Fibroblast of the aortic adventitia (primary cell): Measurements from ENCODE around the gene ZNRF1. TPM values are rescaled to one million over a fixed set of nuclear protein-coding genes. Genes with fewer than 3 reads are reported as not detected.
"Not testable (repeated sequence)": the region's sequence is repeated elsewhere in the genome, so short reads cannot be mapped to it uniquely, and the experiment has no call there.

ENCODE experiments used
- DNase-seq: peaks from one replicate; pipeline ENCODE4 v3.0.0-alpha.2; 2010; ENCODE audit warnings: low read depth
- H3K4me3 ChIP-seq: 2 replicates; pipeline ENCODE4 v1.5.1; 2011; ENCODE audit warnings: low read depth, mild to moderate bottlenecking, control low read depth, low read length, moderate library complexity
- total RNA-seq: library from RNA; depleted of rRNA; stranded (reverse); fragments of >200 nt; gene quantifications from 2 replicates; pipeline ENCODE4 v1.2.3, GENCODE V29; 2012; ENCODE audit warnings: low replicate concordance
- TF ChIP-seq, protein P1 (sequence below): IDR thresholded peaks from 2 replicates; pipeline ENCODE4 v1.5.1; 2011; ENCODE audit warnings: mild to moderate bottlenecking, low read length, control low read depth, inconsistent platforms; ENCODE audit not compliant: insufficient read depth

Gene ZNRF1
- total RNA-seq, 1 donor, result 14.5 TPM

GRCh38 chr16:74973304-74973703 lies 25.5 kb upstream of the ZNRF1 start:
- TF ChIP-seq, protein P1, sequence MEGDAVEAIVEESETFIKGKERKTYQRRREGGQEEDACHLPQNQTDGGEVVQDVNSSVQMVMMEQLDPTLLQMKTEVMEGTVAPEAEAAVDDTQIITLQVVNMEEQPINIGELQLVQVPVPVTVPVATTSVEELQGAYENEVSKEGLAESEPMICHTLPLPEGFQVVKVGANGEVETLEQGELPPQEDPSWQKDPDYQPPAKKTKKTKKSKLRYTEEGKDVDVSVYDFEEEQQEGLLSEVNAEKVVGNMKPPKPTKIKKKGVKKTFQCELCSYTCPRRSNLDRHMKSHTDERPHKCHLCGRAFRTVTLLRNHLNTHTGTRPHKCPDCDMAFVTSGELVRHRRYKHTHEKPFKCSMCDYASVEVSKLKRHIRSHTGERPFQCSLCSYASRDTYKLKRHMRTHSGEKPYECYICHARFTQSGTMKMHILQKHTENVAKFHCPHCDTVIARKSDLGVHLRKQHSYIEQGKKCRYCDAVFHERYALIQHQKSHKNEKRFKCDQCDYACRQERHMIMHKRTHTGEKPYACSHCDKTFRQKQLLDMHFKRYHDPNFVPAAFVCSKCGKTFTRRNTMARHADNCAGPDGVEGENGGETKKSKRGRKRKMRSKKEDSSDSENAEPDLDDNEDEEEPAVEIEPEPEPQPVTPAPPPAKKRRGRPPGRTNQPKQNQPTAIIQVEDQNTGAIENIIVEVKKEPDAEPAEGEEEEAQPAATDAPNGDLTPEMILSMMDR, result no peak

DNA sequence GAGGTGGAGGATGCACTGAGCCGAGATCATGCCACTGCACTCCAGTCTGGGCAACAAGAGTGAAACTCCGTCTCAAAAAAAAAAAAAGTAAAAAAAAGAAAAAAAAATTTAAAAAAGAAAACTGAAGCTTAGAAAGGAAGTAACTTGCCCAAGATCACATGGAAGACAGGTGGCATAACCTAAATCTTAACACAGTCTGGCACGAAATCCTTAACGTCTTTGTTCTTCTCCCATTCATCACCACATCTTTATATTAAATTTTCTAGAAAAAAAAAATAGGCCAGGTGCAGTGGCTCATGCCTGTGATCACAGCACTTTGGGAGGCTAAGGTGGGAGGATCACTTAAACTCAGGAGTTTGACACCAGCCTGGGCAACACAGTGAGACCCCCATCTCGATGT lies 23.2 kb upstream of the ZNRF1 start:
- DNase-seq, result no peak
- H3K4me3 ChIP-seq, result no peak overlapping the region
- TF ChIP-seq, protein P1, result no peak

More at GRCh38 chr16:74973304-74973703, 25.5 kb upstream of the ZNRF1 start:
- H3K4me3 ChIP-seq, result no peak overlapping the region
- DNase-seq, result no peak

- no peak for DNase-seq
- no peak overlapping the region for H3K4me3 ChIP-seq
- TF ChIP-seq, protein P1, result no peak
Observed at GRCh38 chr16:74982256-74982655, 16.6 kb upstream of the ZNRF1 start.

DNA sequence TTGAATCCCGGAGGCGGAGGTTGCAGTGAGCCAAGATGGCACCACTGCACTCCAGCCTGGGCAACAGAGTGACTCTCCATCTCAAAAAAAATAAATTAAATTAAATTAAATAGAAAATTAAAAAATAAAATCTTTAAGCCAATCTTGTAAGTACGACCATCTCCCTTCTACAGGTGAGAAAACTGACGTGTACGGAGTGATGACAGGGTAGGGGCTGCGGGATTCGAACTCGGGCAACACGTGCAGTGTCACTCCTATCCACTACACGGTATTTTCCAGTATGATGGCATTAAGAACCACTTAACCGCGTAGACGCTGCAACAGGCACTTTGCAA lies 14.7 kb upstream of the ZNRF1 start:
- no peak for DNase-seq
- H3K4me3 ChIP-seq, result peak overlapping the region; percentile 98
- TF ChIP-seq, protein P1, result no peak

GRCh38 chr16:74984529-74985296 lies 14.1 kb upstream of the ZNRF1 start, which contains the start of gene WDR59:
Gene WDR59 (minus strand): TSS chr16:74985123. CDS start chr16:74985017, 106 bp downstream.
- peak; percentile 98 for DNase-seq
- TF ChIP-seq, protein P1, result no peak
- H3K4me3 ChIP-seq, result peak within 1 kb of the TSS; percentile 98

GRCh38 chr16:74987027-74987681 lies 11.7 kb upstream of the ZNRF1 start:
- DNase-seq, result no peak
- no peak overlapping the region for H3K4me3 ChIP-seq
- TF ChIP-seq, protein P1, result no peak

DNA sequence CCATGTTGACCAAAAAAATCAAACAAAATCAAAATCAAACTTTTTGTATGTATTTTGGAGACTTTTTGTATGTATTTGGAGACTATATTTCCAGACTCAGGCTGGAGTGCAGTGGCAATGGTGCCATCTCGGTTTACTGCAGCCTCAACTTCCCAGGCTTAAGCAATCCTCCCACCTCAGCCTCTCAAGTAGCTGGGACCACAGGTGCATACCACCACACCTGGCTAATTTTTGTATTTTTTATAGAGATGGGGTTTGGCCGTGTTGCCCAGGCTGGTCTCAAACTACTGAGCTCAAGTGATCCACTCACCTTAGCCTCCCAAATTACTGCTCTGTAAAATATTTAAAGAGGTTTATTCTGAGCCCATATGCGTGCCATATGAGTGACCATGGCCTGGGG lies 9.0 kb upstream of the ZNRF1 start:
- not testable (repeated sequence) for H3K4me3 ChIP-seq, DNase-seq
